A549 treated with ZK216348 at 1 μM for 4 hours (cell line): ENCODE measurements around the gene REPS2. TPM values are rescaled to one million over a fixed set of nuclear protein-coding genes. Genes with fewer than 3 reads are reported as not detected.

Experiments used
- total RNA-seq: library from RNA; stranded (reverse); fragments of 200-300 nt; extraction: Qiagen RNA extraction; gene quantifications from 5 replicates; pipeline ENCODE4 v1.2.3, GENCODE V29; 2022; ENCODE audit warnings: low read depth

The REPS2 gene
- total RNA-seq: 0.50 to 2.2 TPM (median 0.81 TPM) in 5 replicates

GRCh38 chrX:16946361-16946964, at the start of gene REPS2:
TSS of gene REPS2 (plus strand) at chrX:16946658. CDS start at chrX:16946862, 204 bp downstream.

Other genes starting within 250 kb of the REPS2 start
- 8.1 to 12.2 TPM (median 10.1 TPM) in 5 replicates for gene CTPS2, start 234.0 kb upstream of the REPS2 start, total RNA-seq
- 16.7 to 23.3 TPM (median 21.2 TPM) in 5 replicates for gene SYAP1, start 227.0 kb upstream of the REPS2 start, total RNA-seq
- gene TXLNG, start 160.2 kb upstream of the REPS2 start, total RNA-seq: 10.8 to 16.7 TPM (median 13.9 TPM) in 5 replicates
- 157 to 211 TPM (median 168 TPM) in 5 replicates for gene RBBP7, start 76.3 kb upstream of the REPS2 start, total RNA-seq